K562 (cell line): ENCODE measurements around the gene TMEM39A. TPM values are rescaled to one million over a fixed set of nuclear protein-coding genes. Genes with fewer than 3 reads are reported as not detected.

Experiments used
- ATAC-seq: fragments of 200-7000 bp; cut with Tn5 transposase; 3 replicates; pipeline ENCODE4 v1.9.1; 2020; ENCODE audit warnings: moderate library complexity
- BruUV-seq: library from RNA; stranded (reverse); fragments of 400-500 nt; replicated peaks from 2 replicates; lab custom pipeline; 2021; lab: Mats Ljungman, UMichigan
- CTCF ChIA-PET: fragments of 300-600 bp; formaldehyde crosslinking; extraction: SDS; loops from one replicate; lab custom pipeline; 2021; ENCODE audit warnings: low intra/inter-chr PET ratio; lab: Yijun Ruan, JAX
- POLR2A ChIA-PET: fragments of 300-600, 350-650 bp; sonication (Branson Sonifier 250); formaldehyde crosslinking; extraction: SDS; loops from one replicate; lab custom pipeline; 2021; ENCODE audit warnings: antibody characterized with exemption, inconsistent platforms; lab: Yijun Ruan, JAX
- DNase-seq, 4 experiments: peaks; one replicate each; pipeline versions ENCODE4 v3.0.0 to v3.0.0-alpha.2; 2011 to 2018; ENCODE audit warnings: low spot score in 3 of 4, mixed read lengths in 3 of 4; ENCODE audit errors: extremely low read depth in 1 of 4
- FAIRE-seq: peaks from 2 replicates; lab custom pipeline; 2011; peaks lifted over from hg19 to GRCh38; lab: Jason Lieb, UNC
- H2AFZ ChIP-seq: 2 replicates; pipeline ENCODE4 v1.6.0; 2011; ENCODE audit warnings: low read depth, low read length, control low read depth, inconsistent platforms
- H3K27ac ChIP-seq: fragments of 200-600 bp; 3 replicates; pipeline ENCODE4 v1.8.0; 2011; ENCODE audit warnings: low read depth, mild to moderate bottlenecking, control low read depth, inconsistent platforms, low read length, moderate library complexity, mixed read lengths; ENCODE audit errors: extremely low read depth
- H3K27me3 ChIP-seq, 2 experiments: fragments of 300-600 bp in 1 of 2; 2 replicates in 1 of 2; 3 replicates in 1 of 2; pipeline versions ENCODE4 v1.6.0 to v1.8.0; 2011; ENCODE audit warnings: inconsistent platforms in 2 of 2, low read length in 2 of 2, mild to moderate bottlenecking in 1 of 2, mixed read lengths in 1 of 2, moderate library complexity in 1 of 2; ENCODE audit not compliant: control insufficient read depth in 2 of 2, insufficient read depth in 2 of 2
- H3K36me3 ChIP-seq: fragments of 300-600 bp; 3 replicates; pipeline ENCODE4 v1.8.0; 2011; ENCODE audit warnings: mild to moderate bottlenecking, low read length, inconsistent platforms; ENCODE audit not compliant: control insufficient read depth, insufficient read depth
- H3K4me1 ChIP-seq, 2 experiments: fragments of 200-600 bp in 1 of 2; replicated peaks in 1 of 2; 2 replicates in 1 of 2; 3 replicates in 1 of 2; pipeline versions ENCODE4 v1.5.1 to v1.8.0; 2011; ENCODE audit warnings: inconsistent platforms in 2 of 2, low read length in 2 of 2, mild to moderate bottlenecking in 1 of 2, mixed read lengths in 1 of 2, moderate library complexity in 1 of 2; ENCODE audit not compliant: control insufficient read depth in 2 of 2, insufficient read depth in 2 of 2
- H3K4me2 ChIP-seq: 2 replicates; pipeline ENCODE4 v1.6.1; 2011; ENCODE audit warnings: low read length, control low read depth, inconsistent platforms, mixed read lengths; ENCODE audit not compliant: insufficient read depth
- H3K4me3 ChIP-seq: fragments of 200-600 bp; sonication (generic), shearing (Covaris generic); 2 replicates; pipeline ENCODE4 v1.5.1; 2016; ENCODE audit warnings: control low read depth, inconsistent platforms
- H3K79me2 ChIP-seq: fragments of 200-600 bp; 3 replicates; pipeline ENCODE4 v1.8.0; 2011; ENCODE audit warnings: low read length, inconsistent platforms; ENCODE audit not compliant: control insufficient read depth, insufficient read depth
- H3K9ac ChIP-seq, 2 experiments: 2 replicates each; pipeline versions ENCODE4 v1.6.0 to v1.6.1; 2011; ENCODE audit warnings: low read depth in 2 of 2, low read length in 2 of 2, control low read depth in 1 of 2, inconsistent platforms in 1 of 2, mild to moderate bottlenecking in 1 of 2, mixed read lengths in 1 of 2; ENCODE audit not compliant: insufficient read depth in 1 of 2
- H3K9me1 ChIP-seq: one replicate; pipeline ENCODE4 v1.6.0; 2011; ENCODE audit warnings: inconsistent platforms, mild to moderate bottlenecking, low read length, moderate library complexity; ENCODE audit not compliant: control insufficient read depth, insufficient read depth
- H3K9me3 ChIP-seq: replicated peaks from 2 replicates; pipeline ENCODE4 v1.5.1; 2011; ENCODE audit warnings: low read depth, low read length, inconsistent platforms; ENCODE audit not compliant: control insufficient read depth, insufficient read depth
- H4K20me1 ChIP-seq: replicated peaks from 2 replicates; pipeline ENCODE4 v1.6.1; 2011; ENCODE audit warnings: low read length, inconsistent platforms, mixed read lengths; ENCODE audit not compliant: control insufficient read depth, insufficient read depth
- PRDM10 ChIP-seq: fragments of 450-650 bp; IDR thresholded peaks from 2 replicates; pipeline ENCODE4 v1.6.1; 2018; ENCODE audit not compliant: partially characterized antibody
- WGBS: fragments of 100-300 bp; shearing (Covaris generic); methylation state at CpG from one replicate; pipeline ENCODE4 v1.1.6; 2016; ENCODE audit warnings: low coverage, mixed read lengths; ENCODE audit not compliant: insufficient coverage; ENCODE audit errors: missing lambda C conversion rate; 5-methylcytosine and 5-hydroxymethylcytosine counted together
- in situ Hi-C: fragments of 300-500 bp; cut with MboI; formaldehyde crosslinking; loops from 4 replicates; pipeline ENCODE4 v1.15.0; 2018; ENCODE audit warnings: inconsistent platforms, mixed read lengths
- intact Hi-C: fragments of 100-400 bp; cut with micrococcal nuclease; formaldehyde crosslinking; loops from 2 replicates; pipeline ENCODE4 v1.14.2; 2022
- polyA plus RNA-seq, 8 experiments: library from polyadenylated mRNA; depleted of rRNA in 4 of 8; stranded (reverse) in 5 of 8; unstranded in 3 of 8; fragments of >200 nt; fragmentation: Nextera tagmentation in 2 of 8; fragmentation: Illumina TruSeq in 1 of 8; extraction: Ambion mirVana in 2 of 8; extraction: Trizol in 1 of 8; gene quantifications; 2 replicates each; pipeline versions ENCODE4 v1.2.1 to v1.2.3, GENCODE V29; 2011 to 2014; ENCODE audit warnings: inconsistent platforms in 1 of 8, missing spikeins in 1 of 8
- total RNA-seq, 7 experiments: library from RNA; depleted of rRNA in 6 of 7; stranded (reverse); fragments of >200 nt in 6 of 7; fragmentation: Illumina TruSeq in 2 of 7; extraction: Trizol in 2 of 7; gene quantifications; 2 replicates each; pipeline versions ENCODE4 v1.2.1 to v1.2.3, GENCODE V29; 2011 to 2021; ENCODE audit warnings: low replicate concordance in 1 of 7
- TF ChIP-seq, protein P1 (sequence below), 3 experiments: IDR thresholded peaks in 2 of 3; conservative IDR thresholded peaks in 1 of 3; 2 replicates each; pipeline ENCODE4 v1.5.1; 2011 to 2012; ENCODE audit warnings: low read length in 3 of 3, mild to moderate bottlenecking in 3 of 3, control low read depth in 2 of 3, improper control_type of control experiment in 1 of 3, inconsistent platforms in 1 of 3, low read depth in 1 of 3, mixed read lengths in 1 of 3, moderate library complexity in 1 of 3; ENCODE audit not compliant: insufficient read depth in 2 of 3

TMEM39A gene
- total and polyA plus RNA-seq, 9 of the 15 experiments (the other 6 are each of a cell fraction or from before 2014, with no cell fraction given) = 12.0 to 41.5 (median 15.4) TPM

DNA sequence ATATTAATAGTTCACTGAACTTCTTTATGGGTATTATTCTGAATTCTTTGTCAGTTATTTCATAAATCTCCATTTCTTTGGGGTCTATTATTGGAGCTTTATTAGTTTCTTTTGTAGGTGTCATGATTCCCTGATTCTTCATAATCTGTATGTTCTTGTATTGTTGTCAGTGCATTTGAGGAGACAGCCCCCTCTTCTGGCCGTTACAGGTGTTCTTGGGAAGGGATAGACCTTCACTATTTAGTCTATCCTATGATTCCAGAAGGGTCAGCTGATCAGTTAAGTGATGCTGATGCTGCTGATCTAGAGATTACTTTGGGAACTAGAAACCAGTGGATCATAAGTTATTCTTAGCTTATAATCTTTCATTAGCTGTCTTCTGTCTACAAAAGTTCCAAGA is 34.9 kb downstream of the TMEM39A start:
- no peak for FAIRE-seq
- H3K9me3 ChIP-seq = peaks cover 4% of the 10 kb centered on the region; the same call in 1 of the 2 replicates
- intact Hi-C loops = no loop called here

More for the DNA sequence above, 34.9 kb downstream of the TMEM39A start:
- Histone ChIP-seq H3K27me3 (no peaks in the 10 kb centered on the region), H3K4me3 (no peak overlapping the region), H3K27ac (no peak overlapping the region), H3K4me2 (no peak overlapping the region), H3K79me2 (no peaks in the 10 kb centered on the region), H3K9ac (no peak overlapping the region), H3K36me3 (peaks cover 45% of the 10 kb centered on the region), H2AFZ (no peak overlapping the region), H3K9me1 (no peaks in the 10 kb centered on the region), H4K20me1 (no peaks in the 10 kb centered on the region), H3K4me1 (no peaks in the 10 kb centered on the region)
- TF ChIP-seq, protein P1, sequence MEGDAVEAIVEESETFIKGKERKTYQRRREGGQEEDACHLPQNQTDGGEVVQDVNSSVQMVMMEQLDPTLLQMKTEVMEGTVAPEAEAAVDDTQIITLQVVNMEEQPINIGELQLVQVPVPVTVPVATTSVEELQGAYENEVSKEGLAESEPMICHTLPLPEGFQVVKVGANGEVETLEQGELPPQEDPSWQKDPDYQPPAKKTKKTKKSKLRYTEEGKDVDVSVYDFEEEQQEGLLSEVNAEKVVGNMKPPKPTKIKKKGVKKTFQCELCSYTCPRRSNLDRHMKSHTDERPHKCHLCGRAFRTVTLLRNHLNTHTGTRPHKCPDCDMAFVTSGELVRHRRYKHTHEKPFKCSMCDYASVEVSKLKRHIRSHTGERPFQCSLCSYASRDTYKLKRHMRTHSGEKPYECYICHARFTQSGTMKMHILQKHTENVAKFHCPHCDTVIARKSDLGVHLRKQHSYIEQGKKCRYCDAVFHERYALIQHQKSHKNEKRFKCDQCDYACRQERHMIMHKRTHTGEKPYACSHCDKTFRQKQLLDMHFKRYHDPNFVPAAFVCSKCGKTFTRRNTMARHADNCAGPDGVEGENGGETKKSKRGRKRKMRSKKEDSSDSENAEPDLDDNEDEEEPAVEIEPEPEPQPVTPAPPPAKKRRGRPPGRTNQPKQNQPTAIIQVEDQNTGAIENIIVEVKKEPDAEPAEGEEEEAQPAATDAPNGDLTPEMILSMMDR (IDR thresholded peaks at IDR 0.05 in 2 of 3, conservative IDR thresholded peaks at IDR 0.05 in 1 of 3; ENCODE audit: insufficient read depth in 2 of 3, low read depth in 1 of 3, low read length in 3 of 3) = 0 out of 6 replicates have a peak, but pooled peaks of 1 of the 3 experiments have one; percentile 20
- TF ChIP-seq PRDM10 = no peak
- ChIA-PET POLR2A (interaction anchor here (1.4 to 2.0 kb wide), 2 partner anchors 8 to 35 kb away, joined by 4 to 9 read pairs; partner anchors contain the start of gene TMEM39A), CTCF (no interaction called here)
- DNase-seq (peak in 2 of 4 experiments; percentile 16), ATAC-seq (no peak)
- BruUV-seq = no TSS peak
- WGBS = 83% methylated on average over 1 of the region's 1 CpG
- in situ Hi-C loops = no loop called here
